ENCODE measurements around the gene IL22RA1.

GRCh38 chr1:24186993-24187790 is 44.3 kb upstream of the IL22RA1 start, which contains the start of gene IFNLR1:
- TF ChIP-seq POLR2AphosphoS5 (IDR thresholded peaks at IDR 0.05) (no peak), CTCF (IDR thresholded peaks at IDR 0.05) (no peak), EP300 (IDR thresholded peaks at IDR 0.05) (no peak), POLR2A (IDR thresholded peaks at IDR 0.05) (no peak)
